PC-3 (cell line): Measurements from ENCODE around the gene TRAF3. TPM values are rescaled to one million over a fixed set of nuclear protein-coding genes. Genes with fewer than 3 reads are reported as not detected.

ENCODE experiments used
- ATAC-seq: fragments of 200-7000 bp; cut with Tn5 transposase; 2 replicates; pipeline ENCODE4 v1.9.1; 2020; ENCODE audit warnings: mild to moderate bottlenecking, moderate library complexity
- BruUV-seq: library from RNA; stranded (reverse); fragments of 400-500 nt; replicated peaks from 2 replicates; lab custom pipeline; 2021; lab: Mats Ljungman, UMichigan
- CTCF ChIA-PET: fragments of 300-600 bp; sonication (Branson Sonifier 250); formaldehyde crosslinking; loops from one replicate; lab custom pipeline; 2022; ENCODE audit warnings: antibody characterized with exemption; lab: Charles Lee
- POLR2A ChIA-PET: fragments of 300-600 bp; sonication (Branson Sonifier 250); formaldehyde crosslinking; loops from one replicate; lab custom pipeline; 2022; ENCODE audit warnings: antibody characterized with exemption; ENCODE audit not compliant: unreplicated experiment; lab: Charles Lee
- DNase-seq: peaks from one replicate; pipeline ENCODE4 v3.0.0-alpha.2; 2015
- H2AFZ ChIP-seq: fragments of 300-600 bp; sonication (generic); 2 replicates; pipeline ENCODE4 v1.6.0; 2016; ENCODE audit warnings: antibody characterized with exemption, low read length
- H3F3A ChIP-seq: fragments of 300-600 bp; sonication (generic); one replicate; pipeline ENCODE4 v1.6.0; 2017; ENCODE audit warnings: antibody characterized with exemption, low read length, control low read depth, mild to moderate bottlenecking; ENCODE audit not compliant: unreplicated experiment
- H3K27ac ChIP-seq: fragments of 300-600 bp; sonication (generic); 2 replicates; pipeline ENCODE4 v1.5.1; 2016; ENCODE audit warnings: mild to moderate bottlenecking, low read length
- H3K27me3 ChIP-seq: fragments of 300-600 bp; sonication (generic); 2 replicates; pipeline ENCODE4 v1.6.1; 2016; ENCODE audit warnings: low read length, mixed read lengths
- H3K36me3 ChIP-seq: fragments of 300-600 bp; sonication (generic); 2 replicates; pipeline ENCODE4 v1.6.1; 2016; ENCODE audit warnings: low read depth, mixed run types, low read length, mixed read lengths
- H3K4me1 ChIP-seq: fragments of 300-600 bp; sonication (generic); 2 replicates; pipeline ENCODE4 v1.5.1; 2016; ENCODE audit warnings: low read length; ENCODE audit not compliant: insufficient read depth
- H3K4me2 ChIP-seq: fragments of 300-600 bp; sonication (generic); 2 replicates; pipeline ENCODE4 v1.6.0; 2016; ENCODE audit warnings: low read length
- H3K4me3 ChIP-seq: fragments of 300-600 bp; sonication (generic); 2 replicates; pipeline ENCODE4 v1.5.1; 2016; ENCODE audit warnings: mild to moderate bottlenecking, low read length, mixed read lengths
- H3K79me2 ChIP-seq: fragments of 300-600 bp; sonication (generic); 2 replicates; pipeline ENCODE4 v1.6.1; 2017; ENCODE audit warnings: low read length, mixed read lengths
- H3K9ac ChIP-seq: fragments of 300-600 bp; sonication (generic); 2 replicates; pipeline ENCODE4 v1.6.0; 2016; ENCODE audit warnings: mild to moderate bottlenecking, low read length
- H3K9me2 ChIP-seq: fragments of 300-600 bp; sonication (generic); replicated peaks from 2 replicates; pipeline ENCODE4 v1.6.1; 2016; ENCODE audit warnings: mixed run types, low read length, mixed read lengths
- H3K9me3 ChIP-seq: fragments of 300-600 bp; sonication (generic); 2 replicates; pipeline ENCODE4 v1.6.1; 2016; ENCODE audit warnings: low read length, mixed read lengths
- H4K20me1 ChIP-seq: fragments of 300-600 bp; sonication (generic); 2 replicates; pipeline ENCODE4 v1.6.1; 2016; ENCODE audit warnings: low read length, mixed read lengths
- EZH2 ChIP-seq: fragments of 300-600 bp; sonication (generic); IDR thresholded peaks from one replicate; pipeline ENCODE4 v1.6.1; 2017; ENCODE audit warnings: antibody characterized with exemption, mild to moderate bottlenecking, low read length; ENCODE audit not compliant: unreplicated experiment
- EZH2phosphoT487 ChIP-seq: fragments of 300-600 bp; sonication (generic); IDR thresholded peaks from 2 replicates; pipeline ENCODE4 v1.6.1; 2018; ENCODE audit warnings: mild to moderate bottlenecking, antibody characterized with exemption, low read length, borderline replicate concordance
- intact Hi-C: fragments of 100-400 bp; cut with micrococcal nuclease; formaldehyde crosslinking; loops from 2 replicates; pipeline ENCODE4 v1.9.0; 2023
- total RNA-seq: library from RNA; depleted of rRNA; stranded (reverse); fragments of >200 nt; gene quantifications from 2 replicates; pipeline ENCODE4 v1.2.3, GENCODE V29; 2014
- TF ChIP-seq, protein P1 (sequence below): fragments of 300-600 bp; sonication (generic); conservative IDR thresholded peaks from 2 replicates; pipeline ENCODE4 v1.5.1; 2017; ENCODE audit warnings: antibody characterized with exemption, low read depth, mild to moderate bottlenecking, low read length

Gene TRAF3
- total RNA-seq, 1 experiment from 2014 or later = 19.4 TPM

DNA sequence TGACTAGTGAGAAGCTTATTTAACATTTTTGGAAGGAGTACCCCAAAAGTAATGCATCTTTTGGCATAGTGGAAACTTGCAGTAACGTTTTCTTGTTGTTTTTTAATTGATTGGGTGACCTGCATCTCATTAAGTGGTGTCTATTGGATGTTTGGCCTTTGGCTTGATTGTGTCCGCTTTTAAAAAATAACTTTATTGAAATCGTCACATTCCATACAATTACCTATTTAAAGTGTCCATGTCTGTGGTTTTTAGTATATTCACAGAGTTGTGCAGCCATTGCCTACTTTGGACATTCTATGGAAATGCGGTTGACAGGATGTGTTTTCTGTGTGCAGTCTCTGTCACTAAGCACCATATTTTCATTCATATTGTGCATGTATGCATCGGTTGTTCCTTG, 46.3 kb downstream of the TRAF3 start:
- H3K4me1 ChIP-seq = peaks cover 23% of the 10 kb centered on the region
- no peaks in the 10 kb centered on the region; the same call in 1 of the 2 replicates for H3K36me3 ChIP-seq
- no peaks in the 10 kb centered on the region for H3F3A ChIP-seq
- TF ChIP-seq, protein P1, sequence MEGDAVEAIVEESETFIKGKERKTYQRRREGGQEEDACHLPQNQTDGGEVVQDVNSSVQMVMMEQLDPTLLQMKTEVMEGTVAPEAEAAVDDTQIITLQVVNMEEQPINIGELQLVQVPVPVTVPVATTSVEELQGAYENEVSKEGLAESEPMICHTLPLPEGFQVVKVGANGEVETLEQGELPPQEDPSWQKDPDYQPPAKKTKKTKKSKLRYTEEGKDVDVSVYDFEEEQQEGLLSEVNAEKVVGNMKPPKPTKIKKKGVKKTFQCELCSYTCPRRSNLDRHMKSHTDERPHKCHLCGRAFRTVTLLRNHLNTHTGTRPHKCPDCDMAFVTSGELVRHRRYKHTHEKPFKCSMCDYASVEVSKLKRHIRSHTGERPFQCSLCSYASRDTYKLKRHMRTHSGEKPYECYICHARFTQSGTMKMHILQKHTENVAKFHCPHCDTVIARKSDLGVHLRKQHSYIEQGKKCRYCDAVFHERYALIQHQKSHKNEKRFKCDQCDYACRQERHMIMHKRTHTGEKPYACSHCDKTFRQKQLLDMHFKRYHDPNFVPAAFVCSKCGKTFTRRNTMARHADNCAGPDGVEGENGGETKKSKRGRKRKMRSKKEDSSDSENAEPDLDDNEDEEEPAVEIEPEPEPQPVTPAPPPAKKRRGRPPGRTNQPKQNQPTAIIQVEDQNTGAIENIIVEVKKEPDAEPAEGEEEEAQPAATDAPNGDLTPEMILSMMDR = no peak
- TF ChIP-seq EZH2 (no peak), EZH2phosphoT487 (no peak)
- POLR2A ChIA-PET = interaction anchor here (0.6 kb wide), 1 partner anchor 21 kb away, joined by 4 read pairs; no protein-coding TSS in a partner anchor
- no peaks in the 10 kb centered on the region for H3K9me3 ChIP-seq
- CTCF ChIA-PET = no interaction called here
- peaks cover 88% of the 10 kb centered on the region for H3K79me2 ChIP-seq
- no peak for DNase-seq
- H4K20me1 ChIP-seq = no peaks in the 10 kb centered on the region
- H2AFZ ChIP-seq = no peak overlapping the region
- no peaks in the 10 kb centered on the region for H3K9me2 ChIP-seq
- H3K4me3 ChIP-seq = no peak overlapping the region
- no TSS peak for BruUV-seq
- no peaks in the 10 kb centered on the region for H3K27me3 ChIP-seq
- no peak overlapping the region for H3K4me2 ChIP-seq
- intact Hi-C loops = no loop called here
- no peak for ATAC-seq
- no peak overlapping the region for H3K27ac ChIP-seq
- H3K9ac ChIP-seq = no peak overlapping the region

DNA sequence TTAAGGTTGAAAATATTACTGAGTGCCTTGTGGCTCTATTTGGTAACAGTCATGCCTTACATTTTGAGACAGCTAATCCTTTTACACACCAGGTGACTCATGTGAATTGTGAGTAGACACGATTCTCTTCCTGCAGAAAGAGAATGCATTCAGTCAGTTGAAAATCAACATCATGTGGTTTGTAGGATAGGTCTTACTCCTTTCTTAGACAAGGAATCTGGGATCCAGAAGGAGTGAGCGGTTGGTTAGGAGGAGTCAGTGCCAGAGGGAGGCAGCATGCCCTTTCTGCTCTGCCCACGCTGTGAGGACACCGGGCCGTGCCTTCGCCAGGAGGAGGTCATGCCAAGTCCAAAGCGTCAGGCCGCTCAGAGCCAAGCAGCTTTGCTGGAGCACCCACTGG, 47.6 kb downstream of the TRAF3 start:
- intact Hi-C loops = no loop called here

More for the DNA sequence above, 47.6 kb downstream of the TRAF3 start:
- peak overlapping the region; percentile 65 for H3K27ac ChIP-seq
- H3K79me2 ChIP-seq = peaks cover 88% of the 10 kb centered on the region
- H3F3A ChIP-seq = no peaks in the 10 kb centered on the region
- POLR2A ChIA-PET = no interaction called here
- DNase-seq (peak; percentile 85), ATAC-seq (peak; percentile 92)
- CTCF ChIA-PET = no interaction called here
- peak overlapping the region; percentile 11; the same call in 1 of the 2 replicates for H3K4me2 ChIP-seq
- no peak overlapping the region for H3K9ac ChIP-seq
- no peaks in the 10 kb centered on the region for H3K9me3 ChIP-seq
- no peaks in the 10 kb centered on the region; the same call in 1 of the 2 replicates for H3K36me3 ChIP-seq
- H4K20me1 ChIP-seq = no peaks in the 10 kb centered on the region
- peaks cover 23% of the 10 kb centered on the region for H3K4me1 ChIP-seq
- H3K9me2 ChIP-seq = no peaks in the 10 kb centered on the region
- H2AFZ ChIP-seq = no peak overlapping the region
- TF ChIP-seq, protein P1 = no peak
- TF ChIP-seq EZH2 (no peak), EZH2phosphoT487 (no peak)
- no TSS peak for BruUV-seq
- H3K4me3 ChIP-seq = no peak overlapping the region
- H3K27me3 ChIP-seq = no peaks in the 10 kb centered on the region
